Measurements from ENCODE around the gene ZNF70. TPM values are rescaled to one million over a fixed set of nuclear protein-coding genes. Genes with fewer than 3 reads are reported as not detected.

The ZNF70 gene
- total RNA-seq, 2 donors from 2014 or later: 3.2 to 5.0 TPM

- no peaks in the 10 kb centered on the region for H3K9me3 ChIP-seq
- H3K4me1 ChIP-seq: peaks cover 0 to 19% of the 10 kb centered on the region in 2 donors
- peaks cover 5% of the 10 kb centered on the region for H3K36me3 ChIP-seq
- H3K27me3 ChIP-seq: no peaks in the 10 kb centered on the region
- DNase-seq (ENCODE audit: low spot score): no peak
- H3K4me3 ChIP-seq: peak overlapping the region in 1 of 2 donors; percentile 63
- TF ChIP-seq, protein P1, sequence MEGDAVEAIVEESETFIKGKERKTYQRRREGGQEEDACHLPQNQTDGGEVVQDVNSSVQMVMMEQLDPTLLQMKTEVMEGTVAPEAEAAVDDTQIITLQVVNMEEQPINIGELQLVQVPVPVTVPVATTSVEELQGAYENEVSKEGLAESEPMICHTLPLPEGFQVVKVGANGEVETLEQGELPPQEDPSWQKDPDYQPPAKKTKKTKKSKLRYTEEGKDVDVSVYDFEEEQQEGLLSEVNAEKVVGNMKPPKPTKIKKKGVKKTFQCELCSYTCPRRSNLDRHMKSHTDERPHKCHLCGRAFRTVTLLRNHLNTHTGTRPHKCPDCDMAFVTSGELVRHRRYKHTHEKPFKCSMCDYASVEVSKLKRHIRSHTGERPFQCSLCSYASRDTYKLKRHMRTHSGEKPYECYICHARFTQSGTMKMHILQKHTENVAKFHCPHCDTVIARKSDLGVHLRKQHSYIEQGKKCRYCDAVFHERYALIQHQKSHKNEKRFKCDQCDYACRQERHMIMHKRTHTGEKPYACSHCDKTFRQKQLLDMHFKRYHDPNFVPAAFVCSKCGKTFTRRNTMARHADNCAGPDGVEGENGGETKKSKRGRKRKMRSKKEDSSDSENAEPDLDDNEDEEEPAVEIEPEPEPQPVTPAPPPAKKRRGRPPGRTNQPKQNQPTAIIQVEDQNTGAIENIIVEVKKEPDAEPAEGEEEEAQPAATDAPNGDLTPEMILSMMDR (IDR thresholded peaks at IDR 0.05): no peak
- H3K27ac ChIP-seq: peak overlapping the region in 1 of 2 donors; percentile 88
Observed at GRCh38 chr22:23749841-23750301, 1.0 kb downstream of the ZNF70 start.

DNA sequence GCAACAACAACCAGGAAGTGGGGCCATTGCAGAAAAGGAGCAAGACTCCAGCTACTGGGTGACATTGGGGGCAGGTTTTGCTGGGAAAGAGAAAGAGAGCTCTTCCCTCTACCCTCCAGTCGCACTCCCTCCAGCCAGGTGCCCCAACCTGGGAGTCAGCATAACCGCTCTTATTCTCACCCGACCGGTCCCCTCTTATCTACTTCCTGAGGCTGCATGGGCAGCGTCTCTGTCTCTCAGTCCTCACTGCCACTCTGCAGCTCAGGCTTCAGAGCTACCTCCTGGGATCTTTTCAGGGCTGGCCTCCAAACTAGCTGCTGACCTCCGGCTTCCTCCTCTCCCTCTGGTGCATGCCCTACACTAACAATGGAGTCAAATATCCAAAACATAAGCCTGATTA lies 5.1 kb downstream of the ZNF70 start:
- peaks cover 0 to 26% of the 10 kb centered on the region in 2 donors for H3K4me1 ChIP-seq
- peaks cover 35% of the 10 kb centered on the region for H3K36me3 ChIP-seq
- no peak overlapping the region for H3K4me3 ChIP-seq
- DNase-seq (ENCODE audit: low spot score): no peak
- TF ChIP-seq, protein P1 (IDR thresholded peaks at IDR 0.05): no peak
- no peaks in the 10 kb centered on the region for H3K9me3 ChIP-seq
- H3K27me3 ChIP-seq: no peaks in the 10 kb centered on the region
- H3K27ac ChIP-seq: no peak overlapping the region

DNA sequence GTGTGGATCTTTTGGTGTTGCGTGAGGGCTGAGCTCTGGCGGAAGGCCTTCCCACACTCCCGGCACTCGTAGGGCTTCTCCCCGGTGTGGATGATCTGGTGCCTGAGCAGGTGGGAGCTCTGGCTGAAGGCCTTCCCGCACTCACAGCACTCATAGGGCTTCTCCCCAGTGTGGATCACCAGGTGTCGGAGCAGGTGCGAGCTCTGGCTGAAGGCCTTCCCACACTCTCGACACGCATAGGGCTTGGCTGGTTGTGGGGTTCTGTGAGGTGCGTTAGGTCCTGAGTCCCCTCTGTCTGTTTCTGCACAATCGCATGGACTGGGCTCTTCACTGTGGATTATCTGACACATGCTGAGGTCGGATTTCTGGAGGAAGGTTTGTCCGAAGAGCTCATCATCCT lies 6.4 kb downstream of the ZNF70 start:
- Histone ChIP-seq H3K4me1 (peaks cover 0 to 15% of the 10 kb centered on the region in 2 donors), H3K36me3 (peaks cover 35% of the 10 kb centered on the region), H3K27me3 (no peaks in the 10 kb centered on the region), H3K9me3 (no peaks in the 10 kb centered on the region), H3K4me3 (no peak overlapping the region), H3K27ac (no peak overlapping the region)
- TF ChIP-seq, protein P1 (IDR thresholded peaks at IDR 0.05): no peak
- no peak for DNase-seq (ENCODE audit: low spot score)

GRCh38 chr22:23744001-23744400 lies 6.9 kb downstream of the ZNF70 start:
- Histone ChIP-seq H3K27ac (no peak overlapping the region), H3K4me1 (peaks cover 0 to 14% of the 10 kb centered on the region in 2 donors), H3K9me3 (no peaks in the 10 kb centered on the region), H3K36me3 (peaks cover 35% of the 10 kb centered on the region), H3K27me3 (no peaks in the 10 kb centered on the region), H3K4me3 (no peak overlapping the region)
- no peak for DNase-seq (ENCODE audit: low spot score)
- TF ChIP-seq, protein P1 (IDR thresholded peaks at IDR 0.05): no peak

DNA sequence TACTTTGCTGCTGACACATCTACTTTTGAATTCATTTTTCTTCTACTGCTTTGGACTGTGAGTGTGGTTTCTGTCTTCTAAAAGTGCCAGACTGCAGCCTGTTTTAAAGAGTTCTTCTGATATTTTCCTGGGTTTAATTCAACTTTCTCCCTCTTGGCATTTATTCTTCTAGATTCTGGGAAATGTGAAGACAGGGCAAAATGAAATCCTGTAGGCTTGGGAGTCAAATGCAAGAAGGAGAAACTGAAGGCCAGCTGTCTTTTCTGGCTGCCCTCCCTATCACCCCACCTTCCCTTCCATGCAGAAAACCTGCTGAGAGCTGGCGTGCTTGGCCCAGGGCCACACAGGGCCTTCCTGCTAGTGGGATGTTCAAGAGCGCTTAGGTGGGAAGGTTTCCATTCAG lies 7.6 kb downstream of the ZNF70 start:
- peaks cover 35% of the 10 kb centered on the region for H3K36me3 ChIP-seq
- TF ChIP-seq, protein P1 (IDR thresholded peaks at IDR 0.05): no peak
- no peaks in the 10 kb centered on the region for H3K9me3 ChIP-seq
- DNase-seq (ENCODE audit: low spot score): no peak
- peaks cover 0 to 14% of the 10 kb centered on the region in 2 donors for H3K4me1 ChIP-seq
- no peak overlapping the region for H3K4me3 ChIP-seq
- H3K27me3 ChIP-seq: no peaks in the 10 kb centered on the region
- H3K27ac ChIP-seq: no peak overlapping the region
